ENCODE results near the gene STC2. TPM values are rescaled to one million over a fixed set of nuclear protein-coding genes. Genes with fewer than 3 reads are reported as not detected.

STC2 gene
- total RNA-seq, 1 donor from 2014 or later = 9.5 TPM

GRCh38 chr5:173268750-173269432, 59.3 kb downstream of the STC2 start:
- intact Hi-C loops (cut with micrococcal nuclease) = no loop called here

GRCh38 chr5:173265433-173265832, 62.8 kb downstream of the STC2 start:
- intact Hi-C loops (cut with micrococcal nuclease) = no loop called here

Other genes with a start within 250 kb of the STC2 start
- gene BNIP1, start 183.9 kb downstream of the STC2 start, total RNA-seq = 14.4 and 16.7 TPM in 2 replicates
- not detected in 2 replicates for gene NKX2-5, start 93.2 kb downstream of the STC2 start, total RNA-seq